Measurements from ENCODE around the gene ARRDC5.

DNA sequence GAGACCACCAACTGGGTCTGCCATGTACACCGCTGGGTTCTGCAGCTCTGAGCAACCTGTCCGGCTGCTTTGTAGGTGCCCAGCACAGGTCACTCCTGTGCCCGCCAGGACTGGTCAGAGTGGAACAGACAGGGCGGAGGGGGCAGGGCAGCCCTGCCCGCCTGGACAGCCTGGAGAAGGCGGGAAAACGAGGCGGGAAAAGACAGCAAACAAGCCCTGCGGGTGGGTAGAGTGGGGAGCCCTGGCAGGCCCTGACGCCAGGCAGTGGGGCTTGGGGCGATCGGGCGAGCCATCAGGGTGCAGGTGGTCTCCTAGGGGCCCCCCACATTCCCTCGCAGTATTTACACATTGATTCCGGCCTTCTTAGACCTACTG lies 6.1 kb upstream of the ARRDC5 start:
- TF ChIP-seq, protein P1, sequence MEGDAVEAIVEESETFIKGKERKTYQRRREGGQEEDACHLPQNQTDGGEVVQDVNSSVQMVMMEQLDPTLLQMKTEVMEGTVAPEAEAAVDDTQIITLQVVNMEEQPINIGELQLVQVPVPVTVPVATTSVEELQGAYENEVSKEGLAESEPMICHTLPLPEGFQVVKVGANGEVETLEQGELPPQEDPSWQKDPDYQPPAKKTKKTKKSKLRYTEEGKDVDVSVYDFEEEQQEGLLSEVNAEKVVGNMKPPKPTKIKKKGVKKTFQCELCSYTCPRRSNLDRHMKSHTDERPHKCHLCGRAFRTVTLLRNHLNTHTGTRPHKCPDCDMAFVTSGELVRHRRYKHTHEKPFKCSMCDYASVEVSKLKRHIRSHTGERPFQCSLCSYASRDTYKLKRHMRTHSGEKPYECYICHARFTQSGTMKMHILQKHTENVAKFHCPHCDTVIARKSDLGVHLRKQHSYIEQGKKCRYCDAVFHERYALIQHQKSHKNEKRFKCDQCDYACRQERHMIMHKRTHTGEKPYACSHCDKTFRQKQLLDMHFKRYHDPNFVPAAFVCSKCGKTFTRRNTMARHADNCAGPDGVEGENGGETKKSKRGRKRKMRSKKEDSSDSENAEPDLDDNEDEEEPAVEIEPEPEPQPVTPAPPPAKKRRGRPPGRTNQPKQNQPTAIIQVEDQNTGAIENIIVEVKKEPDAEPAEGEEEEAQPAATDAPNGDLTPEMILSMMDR (conservative IDR thresholded peaks at IDR 0.05) = no peak
- no peak for TF ChIP-seq EZH2 (IDR thresholded peaks at IDR 0.05; ENCODE audit: low read depth)
